Thyroid gland (tissue), 4 donors: Measurements from ENCODE around the gene CLEC17A. TPM values are rescaled to one million over a fixed set of nuclear protein-coding genes. Genes with fewer than 3 reads are reported as not detected.
A peak's percentile ranks its signal among the peaks of the same experiment; 100 is the strongest.
"Not testable (repeated sequence)": the region's sequence is repeated elsewhere in the genome, so short reads cannot be mapped to it uniquely, and the experiment has no call there.

Experiments
- DNase-seq, 2 donors: peaks; one replicate each; pipeline ENCODE4 v3.0.0-alpha.2; 2019
- H3K27ac ChIP-seq, 3 donors: fragments of 200-600 bp; sonication (generic); 1 replicate in 2 of 3; 2 replicates in 1 of 3; pipeline ENCODE4 v1.5.1; 2016 to 2019; ENCODE audit warnings: mild to moderate bottlenecking in 1 of 3, moderate library complexity in 1 of 3
- H3K27me3 ChIP-seq: fragments of 200-600 bp; sonication (generic); one replicate; pipeline ENCODE4 v1.5.1; 2019
- H3K36me3 ChIP-seq, 2 donors: fragments of 200-600 bp; sonication (generic); one replicate each; pipeline ENCODE4 v1.5.1; 2016 to 2019
- H3K4me1 ChIP-seq, 2 donors: fragments of 200-600 bp; sonication (generic); one replicate each; pipeline ENCODE4 v1.5.1; 2017 to 2019
- H3K4me3 ChIP-seq, 3 donors: fragments of 200-600 bp; sonication (generic); replicated peaks in 1 of 3; 1 replicate in 2 of 3; 2 replicates in 1 of 3; pipeline ENCODE4 v1.5.1; 2016; ENCODE audit warnings: mild to moderate bottlenecking in 1 of 3
- H3K9me3 ChIP-seq: fragments of 200-600 bp; sonication (generic); one replicate; pipeline ENCODE4 v1.5.1; 2017
- CTCF ChIP-seq, 6 experiments: fragments of 200-600 bp in 3 of 6; fragments of 450-650 bp in 3 of 6; sonication (generic) in 3 of 6; IDR thresholded peaks; one replicate each; pipeline ENCODE4 v1.5.1; 2016 to 2019; ENCODE audit warnings: antibody characterized with exemption in 6 of 6, mild to moderate bottlenecking in 2 of 6, inconsistent platforms in 1 of 6, moderate library complexity in 1 of 6
- POLR2A ChIP-seq, 2 donors: fragments of 450-650 bp; IDR thresholded peaks; one replicate each; pipeline ENCODE4 v1.6.1; 2017; ENCODE audit warnings: antibody characterized with exemption in 2 of 2, mild to moderate bottlenecking in 2 of 2, moderate library complexity in 1 of 2
- WGBS, 2 donors: methylation state at CpG; one replicate each; pipeline ENCODE4 v1.1.5; 2017; 5-methylcytosine and 5-hydroxymethylcytosine counted together
- intact Hi-C: fragments of 100-400 bp; cut with DNase I; formaldehyde crosslinking; loops from one replicate; pipeline ENCODE4 v1.15.1; 2023
- total RNA-seq, 4 donors: library from RNA; depleted of rRNA; stranded (reverse); fragments of >200 nt; gene quantifications; one replicate each; pipeline ENCODE4 v1.2.3, GENCODE V29; 2016

CLEC17A gene
- total RNA-seq, 4 donors from 2014 or later: not detected

- intact Hi-C loops: loop anchor here (10.0 kb wide), 1 partner anchor 47 kb away; no protein-coding TSS in a partner anchor
- peaks cover 30 to 47% of the 10 kb centered on the region in 2 donors for H3K4me1 ChIP-seq
- not testable (repeated sequence) for H3K9me3 ChIP-seq, H3K36me3 ChIP-seq, H3K27ac ChIP-seq, H3K4me3 ChIP-seq, H3K27me3 ChIP-seq
- WGBS, 2 donors: 83 to 85% methylated on average over 8 of the region's 8 CpGs
- DNase-seq: peak; percentile 48 to 49
Observed at GRCh38 chr19:14552006-14552360, 30.9 kb upstream of the CLEC17A start.

- H3K27me3 ChIP-seq: no peaks in the 10 kb centered on the region
- DNase-seq: no peak
- H3K4me3 ChIP-seq: no peak overlapping the region
- peaks cover 34 to 55% of the 10 kb centered on the region in 2 donors for H3K4me1 ChIP-seq
- no peaks in the 10 kb centered on the region for H3K9me3 ChIP-seq
- no peak for TF ChIP-seq CTCF (IDR thresholded peaks at IDR 0.05)
- no peak for TF ChIP-seq POLR2A (IDR thresholded peaks at IDR 0.05)
- no peaks in the 10 kb centered on the region for H3K36me3 ChIP-seq
- intact Hi-C loops: loop anchor here (10.0 kb wide), 1 partner anchor 48 kb away; no protein-coding TSS in a partner anchor
- 90 to 97% methylated on average over 16 to 20 of the region's 35 CpGs for WGBS, 2 donors
- H3K27ac ChIP-seq: no peak overlapping the region
Observed at GRCh38 chr19:14553042-14553938, 29.6 kb upstream of the CLEC17A start.

GRCh38 chr19:14553939-14554243 lies 29.0 kb upstream of the CLEC17A start:
- no peak overlapping the region for H3K4me3 ChIP-seq
- H3K36me3 ChIP-seq: no peaks in the 10 kb centered on the region
- peaks cover 38 to 61% of the 10 kb centered on the region in 2 donors for H3K4me1 ChIP-seq
- no peak overlapping the region for H3K27ac ChIP-seq
- intact Hi-C loops: loop anchor here (10.0 kb wide), 1 partner anchor 49 kb away; no protein-coding TSS in a partner anchor
- no peaks in the 10 kb centered on the region for H3K27me3 ChIP-seq
- no peak for DNase-seq
- no peaks in the 10 kb centered on the region for H3K9me3 ChIP-seq
- WGBS, 2 donors: 81 to 86% methylated on average over 2 to 4 of the region's 9 CpGs
- no peak for TF ChIP-seq CTCF (IDR thresholded peaks at IDR 0.05)
- no peak for TF ChIP-seq POLR2A (IDR thresholded peaks at IDR 0.05)

- no peak overlapping the region for H3K4me3 ChIP-seq
- no peak for TF ChIP-seq CTCF (IDR thresholded peaks at IDR 0.05)
- no peak for TF ChIP-seq POLR2A (IDR thresholded peaks at IDR 0.05)
- peak; percentile 38 to 57 for DNase-seq
- no peaks in the 10 kb centered on the region for H3K36me3 ChIP-seq
- no peaks in the 10 kb centered on the region for H3K9me3 ChIP-seq
- H3K4me1 ChIP-seq: peaks cover 37 to 64% of the 10 kb centered on the region in 2 donors
- intact Hi-C loops: loop anchor here (10.0 kb wide), 1 partner anchor 50 kb away; no protein-coding TSS in a partner anchor
- no peak overlapping the region for H3K27ac ChIP-seq
- 60 to 70% methylated on average over 2 to 3 of the region's 6 CpGs for WGBS, 2 donors
- no peaks in the 10 kb centered on the region for H3K27me3 ChIP-seq
Observed at GRCh38 chr19:14554382-14554812, 28.5 kb upstream of the CLEC17A start.

- Histone ChIP-seq H3K27ac (peak overlapping the region in 1 of 3 donors; percentile 78), H3K4me1 (peaks cover 23 to 53% of the 10 kb centered on the region in 2 donors), H3K36me3 (no peaks in the 10 kb centered on the region), H3K27me3 (no peaks in the 10 kb centered on the region), H3K9me3 (no peaks in the 10 kb centered on the region), H3K4me3 (no peak overlapping the region)
- TF ChIP-seq POLR2A (IDR thresholded peaks at IDR 0.05) (no peak), CTCF (IDR thresholded peaks at IDR 0.05) (no peak)
- WGBS, 2 donors: 55 to 83% methylated on average over 12 of the region's 12 CpGs
- intact Hi-C loops: loop anchor here (10.0 kb wide), 1 partner anchor 51 kb away; no protein-coding TSS in a partner anchor
- DNase-seq: no peak
Observed at GRCh38 chr19:14555918-14556661, 26.8 kb upstream of the CLEC17A start.
